Neuronal stem cell (in vitro differentiated cells): ENCODE results near the gene DNAJB13.

Source experiments
- DNase-seq: peaks from one replicate; pipeline ENCODE4 v3.0.0-alpha.2; 2013; ENCODE audit warnings: low spot score
- H2AFZ ChIP-seq: one replicate; pipeline ENCODE4 v1.6.1; 2013; ENCODE audit warnings: mild to moderate bottlenecking, low read length, inconsistent platforms
- H2AK5ac ChIP-seq: 2 replicates; pipeline ENCODE4 v1.6.1; 2013; ENCODE audit warnings: low read depth, mild to moderate bottlenecking, inconsistent platforms, low read length, moderate library complexity, mixed read lengths
- H2BK120ac ChIP-seq: 2 replicates; pipeline ENCODE4 v1.6.1; 2013; ENCODE audit warnings: low read depth, mild to moderate bottlenecking, inconsistent platforms, low read length, moderate library complexity, mixed read lengths
- H2BK12ac ChIP-seq: one replicate; pipeline ENCODE4 v1.6.1; 2013; ENCODE audit warnings: low read length, inconsistent platforms
- H2BK15ac ChIP-seq: 2 replicates; pipeline ENCODE4 v1.6.1; 2013; ENCODE audit warnings: mild to moderate bottlenecking, low read length, inconsistent platforms, mixed read lengths
- H2BK5ac ChIP-seq: one replicate; pipeline ENCODE4 v1.6.1; 2013; ENCODE audit warnings: inconsistent platforms, mild to moderate bottlenecking, low read length, moderate library complexity
- H3K14ac ChIP-seq: one replicate; pipeline ENCODE4 v1.6.1; 2013; ENCODE audit warnings: low read length, inconsistent platforms
- H3K18ac ChIP-seq: 2 replicates; pipeline ENCODE4 v1.6.1; 2013; ENCODE audit warnings: low read length, inconsistent platforms
- H3K23ac ChIP-seq: 2 replicates; pipeline ENCODE4 v1.6.1; 2013; ENCODE audit warnings: low read depth, mild to moderate bottlenecking, mixed read lengths, low read length, inconsistent platforms; ENCODE audit not compliant: poor library complexity
- H3K27ac ChIP-seq: replicated peaks from 3 replicates; pipeline ENCODE4 v1.5.1; 2013; ENCODE audit warnings: low read length, inconsistent platforms
- H3K27me3 ChIP-seq, 3 experiments: 2 replicates each; pipeline ENCODE4 v1.6.1; 2013; ENCODE audit warnings: low read length in 3 of 3, mild to moderate bottlenecking in 2 of 3, inconsistent platforms in 1 of 3, low read depth in 1 of 3, mixed read lengths in 1 of 3, moderate library complexity in 1 of 3; ENCODE audit not compliant: control insufficient read depth in 3 of 3, insufficient read depth in 3 of 3
- H3K36me3 ChIP-seq, 2 donors: replicated peaks in 1 of 2; 2 replicates each; pipeline ENCODE4 v1.6.1; 2013; ENCODE audit warnings: low read length in 2 of 2; ENCODE audit not compliant: control insufficient read depth in 2 of 2, insufficient read depth in 2 of 2
- H3K4ac ChIP-seq: 2 replicates; pipeline ENCODE4 v1.6.1; 2013; ENCODE audit warnings: inconsistent platforms, mild to moderate bottlenecking, low read length, moderate library complexity
- H3K4me1 ChIP-seq, 2 donors: 1 replicate in 1 of 2; 2 replicates in 1 of 2; pipeline ENCODE4 v1.6.1; 2013; ENCODE audit warnings: low read length in 2 of 2, low read depth in 1 of 2; ENCODE audit not compliant: control insufficient read depth in 2 of 2, insufficient read depth in 1 of 2
- H3K4me2 ChIP-seq: one replicate; pipeline ENCODE4 v1.6.1; 2013; ENCODE audit warnings: mild to moderate bottlenecking, low read length, inconsistent platforms; ENCODE audit not compliant: insufficient read depth, poor library complexity, severe bottlenecking
- H3K4me3 ChIP-seq, 2 donors: 2 replicates each; pipeline ENCODE4 v1.5.1; 2013; ENCODE audit warnings: low read length in 2 of 2, mild to moderate bottlenecking in 2 of 2, inconsistent platforms in 1 of 2, moderate library complexity in 1 of 2
- H3K79me1 ChIP-seq: one replicate; pipeline ENCODE4 v1.6.1; 2013; ENCODE audit warnings: low read depth, mild to moderate bottlenecking, inconsistent platforms, low read length, moderate library complexity
- H3K9ac ChIP-seq: one replicate; pipeline ENCODE4 v1.6.1; 2013; ENCODE audit warnings: mild to moderate bottlenecking, low read depth, low read length, inconsistent platforms; ENCODE audit not compliant: poor library complexity
- H3K9me3 ChIP-seq, 2 donors: replicated peaks in 1 of 2; 2 replicates each; pipeline versions ENCODE3 to v1.6.1; 2013; ENCODE audit warnings: low read length in 2 of 2, mild to moderate bottlenecking in 2 of 2, inconsistent platforms in 1 of 2, low read depth in 1 of 2, mixed read lengths in 1 of 2, moderate library complexity in 1 of 2; ENCODE audit not compliant: control insufficient read depth in 2 of 2, insufficient read depth in 1 of 2
- H4K8ac ChIP-seq: one replicate; pipeline ENCODE4 v1.6.1; 2013; ENCODE audit warnings: low read depth, mild to moderate bottlenecking, inconsistent platforms, low read length, moderate library complexity
- H4K91ac ChIP-seq: one replicate; pipeline ENCODE4 v1.6.1; 2013; ENCODE audit warnings: low read length, low read depth, mild to moderate bottlenecking, inconsistent platforms; ENCODE audit not compliant: poor library complexity
- WGBS, 2 donors: extraction: QIAGEN DNeasy Blood & Tissue Kit; methylation state at CpG; one replicate each; pipeline ENCODE4 v1.1.7; 2013; ENCODE audit warnings: missing lambda C conversion rate in 2 of 2, mixed read lengths in 1 of 2; ENCODE audit not compliant: insufficient read length in 2 of 2, insufficient replicate concordance in 1 of 2; ENCODE audit errors: extremely low coverage in 2 of 2; 5-methylcytosine and 5-hydroxymethylcytosine counted together

Gene DNAJB13

DNA sequence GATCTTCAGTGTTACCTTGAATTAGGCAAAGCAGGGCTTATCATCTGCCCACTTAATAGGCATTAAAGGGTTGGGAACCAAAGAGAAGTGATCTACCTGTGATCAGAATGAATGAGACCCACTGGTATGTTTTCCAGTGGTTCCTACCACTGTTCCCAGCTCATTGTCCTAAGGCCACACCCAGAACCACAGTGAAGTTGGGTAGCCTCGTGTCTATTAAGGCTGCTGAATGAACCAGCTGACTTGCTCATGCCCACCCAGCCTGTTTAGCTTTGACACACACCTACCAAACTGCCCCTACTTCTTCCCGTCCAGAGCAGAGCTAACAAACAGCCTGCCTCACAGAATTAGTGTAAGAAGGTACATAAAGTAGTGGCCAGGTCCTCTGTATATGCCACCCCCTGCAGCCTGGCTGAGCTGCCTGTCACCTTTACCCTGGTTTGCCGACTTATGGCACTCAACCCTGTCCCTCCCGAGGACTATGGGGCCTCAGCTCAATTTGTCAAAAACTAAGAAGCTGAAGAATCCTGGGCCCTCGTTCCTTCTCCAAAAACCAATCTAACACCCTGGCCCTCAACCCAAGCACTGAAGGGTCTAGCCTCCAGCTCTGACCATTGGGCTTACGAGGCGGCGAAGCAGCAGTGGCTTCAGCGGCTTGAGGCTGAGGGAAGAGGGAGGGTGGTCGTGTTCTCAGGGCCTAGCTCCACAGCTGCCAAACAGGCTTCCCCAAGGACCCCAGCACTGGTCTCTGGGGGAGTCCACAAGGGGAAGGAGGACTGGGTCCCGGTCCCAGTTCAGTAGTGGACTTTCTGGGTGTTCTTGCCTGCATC is 22.0 kb downstream of the DNAJB13 start:
- no peak overlapping the region for H2BK5ac ChIP-seq
- H4K8ac ChIP-seq = no peak overlapping the region
- no peaks in the 10 kb centered on the region for H3K27me3 ChIP-seq
- H3K23ac ChIP-seq = no peak overlapping the region
- no peak overlapping the region for H2BK120ac ChIP-seq
- H3K14ac ChIP-seq = no peak overlapping the region
- no peak overlapping the region for H2AFZ ChIP-seq
- no peak for DNase-seq
- H3K4ac ChIP-seq = no peak overlapping the region
- H2BK12ac ChIP-seq = no peak overlapping the region
- H3K4me1 ChIP-seq = peaks cover 0 to 2% of the 10 kb centered on the region in 2 donors
- no peak overlapping the region for H4K91ac ChIP-seq
- H3K9me3 ChIP-seq = no peaks in the 10 kb centered on the region
- no peak overlapping the region for H3K18ac ChIP-seq
- H2BK15ac ChIP-seq = no peak overlapping the region
- H3K4me2 ChIP-seq = no peak overlapping the region
- no peaks in the 10 kb centered on the region for H3K79me1 ChIP-seq
- H2AK5ac ChIP-seq = no peak overlapping the region
- no peak overlapping the region for H3K4me3 ChIP-seq
- H3K36me3 ChIP-seq = peaks cover 30 to 35% of the 10 kb centered on the region in 2 donors
- whole genome bisulfite sequencing, 2 donors = no CpG with 5 or more reads among the region's 11 CpGs
- no peak overlapping the region for H3K9ac ChIP-seq
- no peak overlapping the region for H3K27ac ChIP-seq

DNA sequence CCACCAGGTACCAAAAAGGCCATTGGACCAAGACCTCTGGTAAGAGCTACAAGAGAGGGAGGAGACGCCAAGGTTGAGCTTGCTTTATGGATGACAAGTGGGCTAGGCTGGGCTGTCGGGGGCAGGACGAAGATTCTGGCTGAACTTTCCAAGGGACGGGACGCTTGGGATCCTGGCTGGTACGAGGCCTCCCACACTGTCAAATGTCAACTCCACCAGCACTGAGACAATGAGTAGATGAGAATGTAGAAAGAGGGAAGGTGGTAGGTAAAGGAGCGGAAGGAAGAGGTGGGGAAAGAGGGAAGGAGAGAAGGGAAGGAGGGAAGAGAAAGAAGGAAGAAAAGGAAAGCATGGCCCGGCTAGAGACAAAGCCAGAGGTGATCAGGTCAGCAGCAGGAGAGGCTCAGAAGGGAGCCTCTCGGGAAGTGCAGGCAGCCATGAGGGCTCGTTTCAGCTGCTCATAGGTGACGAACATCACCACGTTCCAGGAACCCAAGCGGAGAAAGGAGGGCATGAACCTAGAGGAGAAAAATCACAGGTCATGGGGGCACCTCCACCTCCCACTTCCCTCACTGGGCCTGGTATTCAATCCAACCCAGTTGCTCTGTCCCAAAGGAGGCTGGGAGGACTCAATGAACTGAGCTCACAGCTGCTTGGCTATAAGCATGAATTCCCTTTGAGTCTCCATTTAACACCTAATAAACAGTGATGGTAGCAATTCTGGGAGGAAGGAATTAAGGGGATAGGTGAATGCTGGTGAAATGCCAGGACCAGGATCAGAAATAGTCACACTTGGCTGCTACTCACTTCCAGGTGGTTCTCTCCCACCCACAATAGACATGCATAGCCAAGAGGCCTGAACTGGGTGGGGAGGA is 24.0 kb downstream of the DNAJB13 start:
- no peak overlapping the region for H3K9ac ChIP-seq
- H3K4me3 ChIP-seq = no peak overlapping the region
- no peaks in the 10 kb centered on the region for H3K79me1 ChIP-seq
- H2BK120ac ChIP-seq = no peak overlapping the region
- no peak overlapping the region for H3K18ac ChIP-seq
- H2BK5ac ChIP-seq = no peak overlapping the region
- no peak overlapping the region for H2AFZ ChIP-seq
- H3K14ac ChIP-seq = no peak overlapping the region
- H4K91ac ChIP-seq = no peak overlapping the region
- H2BK15ac ChIP-seq = no peak overlapping the region
- peaks cover 0 to 5% of the 10 kb centered on the region in 2 donors for H3K4me1 ChIP-seq
- DNase-seq = no peak
- WGBS, 2 donors = 100% methylated on average over 1 of the region's 13 CpGs
- H3K27ac ChIP-seq = no peak overlapping the region
- H3K4me2 ChIP-seq = no peak overlapping the region
- H3K4ac ChIP-seq = no peak overlapping the region
- H2BK12ac ChIP-seq = no peak overlapping the region
- no peaks in the 10 kb centered on the region for H3K27me3 ChIP-seq
- no peak overlapping the region for H3K23ac ChIP-seq
- no peak overlapping the region for H4K8ac ChIP-seq
- no peak overlapping the region for H2AK5ac ChIP-seq
- H3K9me3 ChIP-seq = no peaks in the 10 kb centered on the region
- H3K36me3 ChIP-seq = peaks cover 43 to 55% of the 10 kb centered on the region in 2 donors

DNA sequence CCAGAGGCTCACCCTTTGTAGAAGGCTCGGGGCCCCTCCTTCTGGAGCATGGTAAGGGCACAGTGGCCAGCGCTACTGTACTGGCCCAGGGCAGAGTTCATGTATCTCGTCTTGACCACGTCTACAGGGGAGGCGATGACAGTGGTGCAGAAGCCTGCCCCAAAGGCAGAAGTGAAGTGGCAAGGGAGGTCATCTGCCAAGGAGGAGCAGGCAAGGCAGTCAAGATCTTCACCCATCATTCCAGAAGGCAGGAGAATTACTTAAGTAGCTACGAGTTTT is 24.6 kb downstream of the DNAJB13 start:
- Histone ChIP-seq H2AK5ac (no peak overlapping the region), H3K23ac (no peak overlapping the region), H3K27ac (no peak overlapping the region), H2BK15ac (no peak overlapping the region), H3K4me2 (no peak overlapping the region), H4K91ac (no peak overlapping the region), H3K36me3 (peaks cover 48 to 60% of the 10 kb centered on the region in 2 donors), H3K4ac (no peak overlapping the region), H3K14ac (no peak overlapping the region), H2BK12ac (no peak overlapping the region), H3K18ac (no peak overlapping the region), H3K4me1 (peaks cover 0 to 10% of the 10 kb centered on the region in 2 donors), H2AFZ (no peak overlapping the region), H3K4me3 (no peak overlapping the region), H4K8ac (no peak overlapping the region), H3K27me3 (no peaks in the 10 kb centered on the region), H3K79me1 (no peaks in the 10 kb centered on the region), H2BK5ac (no peak overlapping the region), H2BK120ac (no peak overlapping the region), H3K9ac (no peak overlapping the region), H3K9me3 (no peaks in the 10 kb centered on the region)
- DNase-seq = no peak
- no CpG with 5 or more reads among the region's 6 CpGs for WGBS, 2 donors

DNA sequence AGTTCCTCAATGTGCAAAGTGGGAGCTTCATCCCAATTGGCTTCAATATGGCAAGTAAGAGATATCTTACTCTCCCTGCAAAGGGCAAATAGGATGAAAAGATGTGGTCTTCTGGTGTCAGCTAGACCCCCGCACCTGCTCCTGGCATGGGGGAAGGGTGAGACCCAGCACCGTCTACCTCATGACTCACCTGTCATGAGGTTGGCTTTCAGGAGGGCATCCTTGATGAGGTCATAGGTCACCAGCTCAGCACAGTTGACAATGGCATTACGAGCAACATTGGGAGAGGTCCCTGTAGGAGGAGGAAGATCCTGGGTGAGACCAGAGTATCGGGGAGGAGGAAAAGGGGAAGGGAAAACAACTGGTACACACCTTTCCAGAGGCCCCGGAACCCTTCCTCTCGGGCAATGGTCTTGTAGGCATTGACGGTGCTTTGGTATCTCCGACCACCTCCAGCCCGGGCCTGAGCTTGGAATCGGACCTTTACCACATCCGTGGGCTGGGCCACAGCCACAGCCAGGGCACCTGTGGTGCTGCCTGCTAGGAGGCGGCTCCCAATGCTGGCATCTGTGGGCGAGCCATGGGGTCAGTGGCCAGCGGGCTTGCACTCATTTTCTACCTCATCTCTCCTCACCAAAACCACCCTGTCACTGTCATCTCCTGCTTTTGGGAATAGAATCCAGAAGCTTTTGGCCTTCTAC is 25.8 kb downstream of the DNAJB13 start:
- H2BK12ac ChIP-seq = no peak overlapping the region
- no peak overlapping the region for H3K14ac ChIP-seq
- H2AFZ ChIP-seq = no peak overlapping the region
- no peak overlapping the region for H3K23ac ChIP-seq
- peaks cover 0 to 22% of the 10 kb centered on the region in 2 donors for H3K4me1 ChIP-seq
- no peak overlapping the region for H3K4me2 ChIP-seq
- no peak overlapping the region for H2BK15ac ChIP-seq
- H2BK120ac ChIP-seq = no peak overlapping the region
- no peak overlapping the region for H3K27ac ChIP-seq
- H3K9me3 ChIP-seq = no peaks in the 10 kb centered on the region
- H3K79me1 ChIP-seq = peaks cover 5% of the 10 kb centered on the region
- no peak overlapping the region for H2BK5ac ChIP-seq
- no peak overlapping the region for H3K4ac ChIP-seq
- H3K27me3 ChIP-seq = no peaks in the 10 kb centered on the region
- no peak overlapping the region for H3K9ac ChIP-seq
- no peak overlapping the region for H3K18ac ChIP-seq
- DNase-seq = no peak
- WGBS, 2 donors = no CpG with 5 or more reads among the region's 14 CpGs
- no peak overlapping the region for H2AK5ac ChIP-seq
- H4K91ac ChIP-seq = no peak overlapping the region
- H3K4me3 ChIP-seq = no peak overlapping the region
- no peak overlapping the region for H4K8ac ChIP-seq
- peaks cover 55 to 72% of the 10 kb centered on the region in 2 donors for H3K36me3 ChIP-seq
